MCF 10A (cell line): Measurements from ENCODE around the gene NDUFB7. TPM values are rescaled to one million over a fixed set of nuclear protein-coding genes. Genes with fewer than 3 reads are reported as not detected.
A peak's percentile ranks its signal among the peaks of the same experiment; 100 is the strongest.

Source experiments
- BruUV-seq: library from RNA; stranded (reverse); fragments of 400-500 nt; replicated peaks from 2 replicates; lab custom pipeline; 2021; lab: Mats Ljungman, UMichigan
- CTCF ChIA-PET: fragments of 300-600 bp; sonication (Branson Sonifier 250); formaldehyde crosslinking; extraction: SDS; loops from one replicate; lab custom pipeline; 2021; ENCODE audit warnings: antibody characterized with exemption, inconsistent platforms; lab: Yijun Ruan, JAX
- POLR2A ChIA-PET: fragments of 300-600, 350-650 bp; sonication (Branson Sonifier 250); formaldehyde crosslinking; extraction: SDS; loops from one replicate; lab custom pipeline; 2020; ENCODE audit warnings: antibody characterized with exemption, inconsistent platforms; lab: Yijun Ruan, JAX
- DNase-seq: peaks from one replicate; pipeline ENCODE4 v3.0.0-alpha.2; 2018; ENCODE audit not compliant: unreplicated experiment
- H3K27ac Mint-ChIP-seq: one replicate; pipeline ENCODE4 v1.8.0; 2022; ENCODE audit warnings: mild to moderate bottlenecking, low read depth, mixed read lengths; ENCODE audit not compliant: unreplicated experiment
- H3K27me3 Mint-ChIP-seq: one replicate; pipeline ENCODE4 v1.8.0; 2022; ENCODE audit warnings: mixed read lengths; ENCODE audit not compliant: insufficient read depth, unreplicated experiment
- H3K36me3 Mint-ChIP-seq: one replicate; pipeline ENCODE4 v1.8.0; 2022; ENCODE audit warnings: mild to moderate bottlenecking, moderate library complexity, mixed read lengths; ENCODE audit not compliant: insufficient read depth, unreplicated experiment
- H3K4me1 Mint-ChIP-seq: one replicate; pipeline ENCODE4 v1.8.0; 2022; ENCODE audit warnings: mixed read lengths; ENCODE audit not compliant: insufficient read depth, unreplicated experiment
- H3K4me3 Mint-ChIP-seq: one replicate; pipeline ENCODE4 v1.8.0; 2022; ENCODE audit warnings: mild to moderate bottlenecking, moderate library complexity, mixed read lengths; ENCODE audit not compliant: unreplicated experiment
- H3K9me3 Mint-ChIP-seq: one replicate; pipeline ENCODE4 v1.8.0; 2022; ENCODE audit warnings: mixed read lengths; ENCODE audit not compliant: unreplicated experiment
- intact Hi-C: fragments of 100-400 bp; cut with micrococcal nuclease; formaldehyde crosslinking; loops from 2 replicates; pipeline ENCODE4 v1.14.1; 2022
- microRNA-seq: library from miRNA; unstranded; fragments of <30 nt; microRNA quantifications from one replicate; pipeline ENCODE4 v1.2.0, GENCODE V29; 2022
- total RNA-seq: library from RNA; stranded (reverse); gene quantifications from 2 replicates; pipeline ENCODE4 v1.2.3, GENCODE V29; 2022
- TF ChIP-seq, protein P1 (sequence below): fragments of 200-600 bp; IDR thresholded peaks from one replicate; pipeline ENCODE4 v1.8.0; 2022; ENCODE audit warnings: antibody characterized with exemption, mild to moderate bottlenecking; ENCODE audit not compliant: unreplicated experiment

Gene NDUFB7
- total RNA-seq, 1 experiment from 2014 or later, result 153 TPM

DNA sequence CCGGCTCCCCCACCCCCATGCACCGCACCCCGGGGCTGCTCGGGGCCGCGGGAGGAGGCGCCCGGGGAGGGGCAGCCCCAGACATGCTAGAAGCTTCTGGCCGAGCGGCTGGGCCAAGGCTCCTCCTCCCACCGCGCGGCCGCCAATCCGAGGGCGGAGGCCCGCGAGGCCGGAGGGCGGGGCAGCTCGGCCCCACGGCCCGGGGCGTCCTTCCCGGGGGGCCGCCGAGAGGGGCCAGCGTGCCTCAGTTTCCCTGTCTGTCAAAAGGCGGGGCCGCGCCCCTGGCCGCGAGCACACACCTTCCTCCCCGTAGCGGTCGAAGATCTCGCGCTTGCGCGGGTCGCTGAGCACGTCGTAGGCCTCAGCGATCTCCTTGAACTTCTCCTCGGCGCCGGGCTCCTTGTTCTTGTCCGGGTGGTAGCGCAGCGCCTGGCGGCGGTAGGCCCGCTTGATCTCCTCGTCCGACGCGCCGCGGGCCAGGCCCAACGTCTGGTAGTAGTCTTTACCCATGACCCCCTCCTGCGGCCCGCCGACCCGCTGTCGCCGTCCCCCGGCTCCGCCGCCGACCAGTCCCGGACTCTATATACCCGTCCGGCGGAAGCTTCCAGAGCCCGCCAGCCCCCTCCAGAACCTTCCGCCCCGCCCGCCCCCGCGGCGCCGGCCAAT is 53.9 kb downstream of the NDUFB7 start, which contains the start of gene DNAJB1:
TSS of gene DNAJB1 (minus strand) at position 558 of the 666 bp plus-strand sequence. CDS start at position 510, 48 bp downstream.
- ChIA-PET CTCF (interaction anchor here (0.6 to 7.9 kb wide), 4 partner anchors 13 to 605 kb away, joined by 3 to 53 read pairs (median 4); no protein-coding TSS in a partner anchor), POLR2A (interaction anchor here (0.6 to 15.7 kb wide), 38 partner anchors 8 to 1726 kb away, joined by 3 to 203 read pairs (median 4); partner anchors contain the start of genes ADGRE5, ASF1B, DDX39A and GIPC1)
- H3K36me3 Mint-ChIP-seq, result peaks cover 58% of the 10 kb centered on the region
- intact Hi-C loops, result loop anchor here (2.0 kb wide), 1 partner anchor 33 kb away; no protein-coding TSS in a partner anchor
- H3K4me1 Mint-ChIP-seq, result peaks cover 23% of the 10 kb centered on the region
- BruUV-seq, result no TSS peak
- peak; percentile 85 for DNase-seq
- peak within 1 kb of the TSS; percentile 87 for H3K4me3 Mint-ChIP-seq
- H3K27me3 Mint-ChIP-seq, result no peaks in the 10 kb centered on the region
- TF ChIP-seq, protein P1, sequence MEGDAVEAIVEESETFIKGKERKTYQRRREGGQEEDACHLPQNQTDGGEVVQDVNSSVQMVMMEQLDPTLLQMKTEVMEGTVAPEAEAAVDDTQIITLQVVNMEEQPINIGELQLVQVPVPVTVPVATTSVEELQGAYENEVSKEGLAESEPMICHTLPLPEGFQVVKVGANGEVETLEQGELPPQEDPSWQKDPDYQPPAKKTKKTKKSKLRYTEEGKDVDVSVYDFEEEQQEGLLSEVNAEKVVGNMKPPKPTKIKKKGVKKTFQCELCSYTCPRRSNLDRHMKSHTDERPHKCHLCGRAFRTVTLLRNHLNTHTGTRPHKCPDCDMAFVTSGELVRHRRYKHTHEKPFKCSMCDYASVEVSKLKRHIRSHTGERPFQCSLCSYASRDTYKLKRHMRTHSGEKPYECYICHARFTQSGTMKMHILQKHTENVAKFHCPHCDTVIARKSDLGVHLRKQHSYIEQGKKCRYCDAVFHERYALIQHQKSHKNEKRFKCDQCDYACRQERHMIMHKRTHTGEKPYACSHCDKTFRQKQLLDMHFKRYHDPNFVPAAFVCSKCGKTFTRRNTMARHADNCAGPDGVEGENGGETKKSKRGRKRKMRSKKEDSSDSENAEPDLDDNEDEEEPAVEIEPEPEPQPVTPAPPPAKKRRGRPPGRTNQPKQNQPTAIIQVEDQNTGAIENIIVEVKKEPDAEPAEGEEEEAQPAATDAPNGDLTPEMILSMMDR, result no peak
- H3K9me3 Mint-ChIP-seq, result no peaks in the 10 kb centered on the region
- peak within 1 kb of the TSS; percentile 97 for H3K27ac Mint-ChIP-seq

DNA sequence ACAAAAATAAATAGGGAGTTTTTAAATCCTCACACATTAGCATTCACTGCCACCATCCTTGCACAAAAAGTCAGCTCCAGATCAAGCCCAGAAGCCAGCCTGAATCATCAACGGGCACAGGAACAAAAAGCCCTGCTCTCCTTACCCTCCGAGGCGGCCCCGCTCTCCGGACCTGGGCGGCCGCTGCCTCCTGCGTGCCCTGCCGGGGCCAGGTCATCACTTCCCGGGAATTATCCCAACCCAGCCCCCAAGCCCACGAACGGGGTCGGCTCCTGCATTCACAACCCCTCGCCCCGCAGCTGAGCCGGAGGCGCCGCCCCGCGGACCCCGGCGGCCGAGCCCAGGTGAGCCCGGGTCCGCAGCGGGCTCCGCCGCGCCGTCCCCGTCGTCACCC is 54.4 kb downstream of the NDUFB7 start:
- intact Hi-C loops, result loop anchor here (2.0 kb wide), 1 partner anchor 33 kb away; no protein-coding TSS in a partner anchor
- Mint-ChIP-seq H3K36me3 (peaks cover 58% of the 10 kb centered on the region), H3K9me3 (no peaks in the 10 kb centered on the region), H3K27ac (peak overlapping the region; percentile 97), H3K4me3 (peak overlapping the region; percentile 87), H3K27me3 (no peaks in the 10 kb centered on the region), H3K4me1 (peaks cover 23% of the 10 kb centered on the region)
- CTCF ChIA-PET, result interaction anchor here (0.6 to 7.9 kb wide), 9 partner anchors 12 to 606 kb away, joined by 3 to 53 read pairs (median 4); no protein-coding TSS in a partner anchor
- no peak for DNase-seq
- TF ChIP-seq, protein P1, result no peak
- BruUV-seq, result no TSS peak
- POLR2A ChIA-PET, result interaction anchor here (0.6 to 15.7 kb wide), 33 partner anchors 8 to 1725 kb away, joined by 3 to 203 read pairs (median 5); partner anchors contain the start of genes ADGRE5, ASF1B, DDX39A and GIPC1

DNA sequence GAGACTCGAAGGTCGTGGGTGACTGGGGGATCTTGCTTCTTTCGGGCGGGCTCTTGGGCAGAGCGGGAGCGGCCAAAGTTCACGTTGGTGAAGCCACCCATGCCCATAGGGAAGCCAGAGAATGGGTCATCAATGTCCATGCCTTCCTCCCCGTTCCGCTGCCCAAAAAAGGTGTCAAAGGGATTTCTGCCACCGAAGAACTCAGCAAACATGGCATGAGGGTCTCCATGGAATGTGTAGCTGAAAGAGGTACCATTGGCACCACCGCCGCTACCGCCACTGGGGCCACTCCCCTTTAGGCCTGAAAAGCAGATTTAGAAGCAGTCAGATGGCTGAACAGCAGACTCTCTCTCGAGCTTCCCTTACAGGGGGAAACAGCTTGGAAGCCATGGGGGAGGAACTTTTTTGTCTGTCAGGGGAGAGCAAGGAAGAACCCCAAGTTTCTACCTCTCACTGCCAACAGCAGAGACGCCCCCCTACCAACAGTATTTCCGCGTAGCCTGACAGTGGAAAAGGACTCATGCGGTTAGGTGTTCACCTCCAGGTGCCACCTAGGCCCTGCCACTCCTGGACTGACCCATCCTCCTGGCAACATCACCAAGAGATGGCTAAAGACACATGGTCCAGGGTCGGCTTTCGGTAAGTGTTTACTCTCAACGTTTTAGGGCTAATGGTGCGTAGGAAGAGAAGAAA is 55.0 kb downstream of the NDUFB7 start:
- Mint-ChIP-seq H3K27ac (peak overlapping the region; percentile 97), H3K9me3 (no peaks in the 10 kb centered on the region), H3K27me3 (no peaks in the 10 kb centered on the region), H3K4me1 (peaks cover 23% of the 10 kb centered on the region), H3K4me3 (peak overlapping the region; percentile 87), H3K36me3 (peaks cover 58% of the 10 kb centered on the region)
- DNase-seq, result no peak
- BruUV-seq, result no TSS peak
- intact Hi-C loops, result loop anchor here (2.0 kb wide), 1 partner anchor 34 kb away; no protein-coding TSS in a partner anchor
- ChIA-PET POLR2A (interaction anchor here (0.6 to 15.7 kb wide), 21 partner anchors 11 to 1725 kb away, joined by 3 to 203 read pairs (median 4); partner anchors contain the start of genes ASF1B, DDX39A, GIPC1 and TECR), CTCF (interaction anchor here (0.6 to 7.9 kb wide), 11 partner anchors 12 to 676 kb away, joined by 3 to 53 read pairs (median 4); no protein-coding TSS in a partner anchor)
- TF ChIP-seq, protein P1, result no peak

Small RNA genes within 50 kb of the gene (microRNA-seq; reads per million reads assigned to microRNA genes)
- not detected for gene MIR639

Other genes with a start within 250 kb of the NDUFB7 start
- 44.5 and 47.9 TPM in 2 replicates for gene ADGRE5, start 190.6 kb downstream of the NDUFB7 start, total RNA-seq
- 62.1 and 65.4 TPM in 2 replicates for gene DDX39A, start 152.7 kb downstream of the NDUFB7 start, total RNA-seq
- 94.8 and 141 TPM in 2 replicates for gene PKN1, start 138.8 kb downstream of the NDUFB7 start, total RNA-seq
- gene PTGER1, start 96.7 kb downstream of the NDUFB7 start, total RNA-seq, result 0.29 and 0.42 TPM in 2 replicates
- 107 and 108 TPM in 2 replicates for gene GIPC1, start 75.9 kb downstream of the NDUFB7 start, total RNA-seq
- 71.6 and 97.4 TPM in 2 replicates for gene DNAJB1, start 53.7 kb downstream of the NDUFB7 start, total RNA-seq
- 74.1 and 106 TPM in 2 replicates for gene TECR, start 42.5 kb downstream of the NDUFB7 start, total RNA-seq
- gene CLEC17A, start 11.0 kb upstream of the NDUFB7 start, total RNA-seq, result not detected in 2 replicates
- not detected in 2 replicates for gene ADGRE3, start 102.8 kb upstream of the NDUFB7 start, total RNA-seq
- 15.4 and 17.5 TPM in 2 replicates for gene ZNF333, start 118.0 kb upstream of the NDUFB7 start, total RNA-seq
- 6.9 and 8.0 TPM in 2 replicates for gene ADGRE2, start 206.5 kb upstream of the NDUFB7 start, total RNA-seq